PFSK-1 (cell line): ENCODE measurements around the gene TRABD2A.

ENCODE experiments used
- TAF1 ChIP-seq: IDR thresholded peaks from 2 replicates; pipeline ENCODE4 v1.6.1; 2012; ENCODE audit warnings: low read length, control low read depth, borderline replicate concordance; ENCODE audit not compliant: insufficient read depth
- TF ChIP-seq, protein P1 (sequence below), 2 experiments: IDR thresholded peaks; 2 replicates each; pipeline versions ENCODE4 v1.6.1 to v1.8.0; 2011 to 2012; ENCODE audit warnings: low read depth in 2 of 2, low read length in 2 of 2, control low read depth in 1 of 2, inconsistent platforms in 1 of 2, mild to moderate bottlenecking in 1 of 2, moderate library complexity in 1 of 2; ENCODE audit not compliant: insufficient read depth in 1 of 2

DNA sequence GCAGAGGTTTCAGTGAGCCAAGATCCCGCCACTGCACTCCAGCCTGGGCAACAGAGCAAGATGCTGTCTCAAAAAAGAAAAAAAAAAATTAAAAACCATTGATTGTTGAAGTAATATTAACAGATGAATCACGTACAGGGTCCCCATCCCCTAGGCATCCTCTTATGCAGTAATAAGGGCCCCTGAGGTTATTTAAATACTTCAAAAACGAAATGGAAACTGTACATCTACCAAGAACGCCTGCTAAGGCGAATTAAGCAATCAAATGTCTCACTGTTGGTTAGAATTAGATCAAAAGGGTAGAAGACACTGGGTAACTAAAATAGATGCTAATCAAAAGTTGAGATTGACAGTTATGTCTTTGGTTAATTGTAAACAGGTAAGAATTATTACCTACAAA lies 7.5 kb downstream of the TRABD2A start:
- TF ChIP-seq, protein P1, sequence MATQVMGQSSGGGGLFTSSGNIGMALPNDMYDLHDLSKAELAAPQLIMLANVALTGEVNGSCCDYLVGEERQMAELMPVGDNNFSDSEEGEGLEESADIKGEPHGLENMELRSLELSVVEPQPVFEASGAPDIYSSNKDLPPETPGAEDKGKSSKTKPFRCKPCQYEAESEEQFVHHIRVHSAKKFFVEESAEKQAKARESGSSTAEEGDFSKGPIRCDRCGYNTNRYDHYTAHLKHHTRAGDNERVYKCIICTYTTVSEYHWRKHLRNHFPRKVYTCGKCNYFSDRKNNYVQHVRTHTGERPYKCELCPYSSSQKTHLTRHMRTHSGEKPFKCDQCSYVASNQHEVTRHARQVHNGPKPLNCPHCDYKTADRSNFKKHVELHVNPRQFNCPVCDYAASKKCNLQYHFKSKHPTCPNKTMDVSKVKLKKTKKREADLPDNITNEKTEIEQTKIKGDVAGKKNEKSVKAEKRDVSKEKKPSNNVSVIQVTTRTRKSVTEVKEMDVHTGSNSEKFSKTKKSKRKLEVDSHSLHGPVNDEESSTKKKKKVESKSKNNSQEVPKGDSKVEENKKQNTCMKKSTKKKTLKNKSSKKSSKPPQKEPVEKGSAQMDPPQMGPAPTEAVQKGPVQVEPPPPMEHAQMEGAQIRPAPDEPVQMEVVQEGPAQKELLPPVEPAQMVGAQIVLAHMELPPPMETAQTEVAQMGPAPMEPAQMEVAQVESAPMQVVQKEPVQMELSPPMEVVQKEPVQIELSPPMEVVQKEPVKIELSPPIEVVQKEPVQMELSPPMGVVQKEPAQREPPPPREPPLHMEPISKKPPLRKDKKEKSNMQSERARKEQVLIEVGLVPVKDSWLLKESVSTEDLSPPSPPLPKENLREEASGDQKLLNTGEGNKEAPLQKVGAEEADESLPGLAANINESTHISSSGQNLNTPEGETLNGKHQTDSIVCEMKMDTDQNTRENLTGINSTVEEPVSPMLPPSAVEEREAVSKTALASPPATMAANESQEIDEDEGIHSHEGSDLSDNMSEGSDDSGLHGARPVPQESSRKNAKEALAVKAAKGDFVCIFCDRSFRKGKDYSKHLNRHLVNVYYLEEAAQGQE (IDR thresholded peaks at IDR 0.05; ENCODE audit: insufficient read depth in 1 of 2, low read depth in 2 of 2, low read length in 2 of 2), result no peak
- no peak for TF ChIP-seq TAF1
